ENCODE data around the gene SMYD2. TPM values are rescaled to one million over a fixed set of nuclear protein-coding genes. Genes with fewer than 3 reads are reported as not detected.

The SMYD2 gene
- total and polyA plus RNA-seq, 10 of the 15 experiments (the other 5 are each of a cell fraction or from before 2014, with no cell fraction given) = 8.3 to 55.7 (median 26.4) TPM

DNA sequence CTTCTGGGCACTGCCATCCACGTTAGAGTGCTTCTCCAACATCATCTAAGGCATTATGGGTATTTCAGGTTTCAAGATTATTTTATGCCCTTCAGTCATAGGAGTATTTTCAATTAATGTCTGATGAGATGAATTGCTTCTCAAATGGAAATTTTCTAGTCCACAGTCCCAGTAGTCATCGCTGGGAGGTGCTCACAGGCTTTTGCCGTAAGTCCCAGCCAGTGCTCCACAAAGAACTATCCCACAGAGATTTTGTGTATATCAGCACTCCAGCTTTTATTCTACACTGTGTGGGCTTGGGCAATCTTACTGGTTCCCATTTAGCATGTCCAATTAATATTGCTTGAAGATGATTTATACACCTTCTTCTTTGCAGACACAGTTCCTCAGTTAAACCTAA is 61.0 kb downstream of the SMYD2 start:
- ChIA-PET RAD21 (ENCODE audit: unreplicated experiment) (no interaction called here), POLR2A (no interaction called here), CTCF (interaction anchor here (1.5 to 17.7 kb wide), 5 partner anchors 10 to 285 kb away, joined by 3 to 597 read pairs (median 8); no protein-coding TSS in a partner anchor), SMC1A (ENCODE audit: uncharacterized antibody, unreplicated experiment) (interaction anchor here (1.1 to 1.3 kb wide), 2 partner anchors 243 to 244 kb away, joined by 3 read pairs; no protein-coding TSS in a partner anchor)
- no peak overlapping the region for H3K27ac ChIP-seq (ENCODE audit: control insufficient read depth, insufficient read depth)
- no TSS peak for BruUV-seq (replicated peaks)
- in situ Hi-C loops (cut with MboI) (no loop called here), intact Hi-C loops (cut with micrococcal nuclease; ENCODE audit: unreplicated experiment) (no loop called here)
- ATAC-seq (no peak), DNase-seq (ENCODE audit: low read depth, low spot score) (no peak), FAIRE-seq (no peak)
- H3K36me3 ChIP-seq (ENCODE audit: control insufficient read depth in 2 of 2, insufficient read depth in 2 of 2, low read length in 1 of 2) = no peaks in the 10 kb centered on the region
- no peak overlapping the region for H3K4me3 ChIP-seq
- WGBS (ENCODE audit: insufficient coverage, insufficient replicate concordance, low lambda C conversion rate, missing lambda C conversion rate) = 89% methylated on average over 3 of the region's 3 CpGs
- H4K20me1 ChIP-seq (ENCODE audit: control insufficient read depth, insufficient read depth) = no peaks in the 10 kb centered on the region
- no peaks in the 10 kb centered on the region for H3K79me2 ChIP-seq (ENCODE audit: control insufficient read depth, insufficient read depth, low read length)
- no peak overlapping the region for H3K9ac ChIP-seq (ENCODE audit: control insufficient read depth, insufficient read depth, low read length)
- no peaks in the 10 kb centered on the region for H3K27me3 ChIP-seq (replicated peaks in 1 of 2; ENCODE audit: control insufficient read depth in 2 of 2, insufficient read depth in 2 of 2, low read length in 1 of 2)
- no peak overlapping the region for H2AFZ ChIP-seq (ENCODE audit: control insufficient read depth, low read depth, low read length)
- H3K4me1 ChIP-seq (ENCODE audit: control insufficient read depth, insufficient read depth, low read length) = no peaks in the 10 kb centered on the region
- no peak overlapping the region for H3K4me2 ChIP-seq (ENCODE audit: control insufficient read depth, insufficient read depth)
- H3K9me3 ChIP-seq (replicated peaks; ENCODE audit: control insufficient read depth, insufficient read depth, low read length) = peaks cover 4% of the 10 kb centered on the region; the same call in 1 of the 3 replicates
- TF ChIP-seq SMAD1 (IDR thresholded peaks at IDR 0.05; ENCODE audit: low read depth, partially characterized antibody) (no peak), SREBF2 (IDR thresholded peaks at IDR 0.05; ENCODE audit: low read length) (no peak), SIN3A (IDR thresholded peaks at IDR 0.05; ENCODE audit: low read depth, low read length) (no peak), TCF12 (IDR thresholded peaks at IDR 0.05; ENCODE audit: low read depth, low read length) (no peak), ZNF622 (IDR thresholded peaks at IDR 0.05) (no peak), ZNF217 (IDR thresholded peaks at IDR 0.05) (no peak), HCFC1 (IDR thresholded peaks at IDR 0.05; ENCODE audit: low read length) (no peak), TCF7 (IDR thresholded peaks at IDR 0.05; ENCODE audit: borderline replicate concordance) (no peak), GATAD2B (conservative IDR thresholded peaks at IDR 0.05; ENCODE audit: low read depth) (no peak), POLR2AphosphoS2 (IDR thresholded peaks at IDR 0.05; ENCODE audit: low read depth, low read length) (no peak), STAT1 (conservative IDR thresholded peaks at IDR 0.05) (no peak), ZBED1 (IDR thresholded peaks at IDR 0.05; ENCODE audit: borderline replicate concordance) (no peak)
- TF ChIP-seq, protein P1, sequence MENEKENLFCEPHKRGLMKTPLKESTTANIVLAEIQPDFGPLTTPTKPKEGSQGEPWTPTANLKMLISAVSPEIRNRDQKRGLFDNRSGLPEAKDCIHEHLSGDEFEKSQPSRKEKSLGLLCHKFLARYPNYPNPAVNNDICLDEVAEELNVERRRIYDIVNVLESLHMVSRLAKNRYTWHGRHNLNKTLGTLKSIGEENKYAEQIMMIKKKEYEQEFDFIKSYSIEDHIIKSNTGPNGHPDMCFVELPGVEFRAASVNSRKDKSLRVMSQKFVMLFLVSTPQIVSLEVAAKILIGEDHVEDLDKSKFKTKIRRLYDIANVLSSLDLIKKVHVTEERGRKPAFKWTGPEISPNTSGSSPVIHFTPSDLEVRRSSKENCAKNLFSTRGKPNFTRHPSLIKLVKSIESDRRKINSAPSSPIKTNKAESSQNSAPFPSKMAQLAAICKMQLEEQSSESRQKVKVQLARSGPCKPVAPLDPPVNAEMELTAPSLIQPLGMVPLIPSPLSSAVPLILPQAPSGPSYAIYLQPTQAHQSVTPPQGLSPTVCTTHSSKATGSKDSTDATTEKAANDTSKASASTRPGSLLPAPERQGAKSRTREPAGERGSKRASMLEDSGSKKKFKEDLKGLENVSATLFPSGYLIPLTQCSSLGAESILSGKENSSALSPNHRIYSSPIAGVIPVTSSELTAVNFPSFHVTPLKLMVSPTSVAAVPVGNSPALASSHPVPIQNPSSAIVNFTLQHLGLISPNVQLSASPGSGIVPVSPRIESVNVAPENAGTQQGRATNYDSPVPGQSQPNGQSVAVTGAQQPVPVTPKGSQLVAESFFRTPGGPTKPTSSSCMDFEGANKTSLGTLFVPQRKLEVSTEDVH (IDR thresholded peaks at IDR 0.05; ENCODE audit: low read depth, partially characterized antibody) = no peak
- TF ChIP-seq, protein P2, sequence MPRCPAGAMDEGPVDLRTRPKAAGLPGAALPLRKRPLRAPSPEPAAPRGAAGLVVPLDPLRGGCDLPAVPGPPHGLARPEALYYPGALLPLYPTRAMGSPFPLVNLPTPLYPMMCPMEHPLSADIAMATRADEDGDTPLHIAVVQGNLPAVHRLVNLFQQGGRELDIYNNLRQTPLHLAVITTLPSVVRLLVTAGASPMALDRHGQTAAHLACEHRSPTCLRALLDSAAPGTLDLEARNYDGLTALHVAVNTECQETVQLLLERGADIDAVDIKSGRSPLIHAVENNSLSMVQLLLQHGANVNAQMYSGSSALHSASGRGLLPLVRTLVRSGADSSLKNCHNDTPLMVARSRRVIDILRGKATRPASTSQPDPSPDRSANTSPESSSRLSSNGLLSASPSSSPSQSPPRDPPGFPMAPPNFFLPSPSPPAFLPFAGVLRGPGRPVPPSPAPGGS (IDR thresholded peaks at IDR 0.05; ENCODE audit: borderline replicate concordance, insufficient read depth, low read depth, low read length, poor library complexity, severe bottlenecking) = no peak
- TF ChIP-seq, protein P3, sequence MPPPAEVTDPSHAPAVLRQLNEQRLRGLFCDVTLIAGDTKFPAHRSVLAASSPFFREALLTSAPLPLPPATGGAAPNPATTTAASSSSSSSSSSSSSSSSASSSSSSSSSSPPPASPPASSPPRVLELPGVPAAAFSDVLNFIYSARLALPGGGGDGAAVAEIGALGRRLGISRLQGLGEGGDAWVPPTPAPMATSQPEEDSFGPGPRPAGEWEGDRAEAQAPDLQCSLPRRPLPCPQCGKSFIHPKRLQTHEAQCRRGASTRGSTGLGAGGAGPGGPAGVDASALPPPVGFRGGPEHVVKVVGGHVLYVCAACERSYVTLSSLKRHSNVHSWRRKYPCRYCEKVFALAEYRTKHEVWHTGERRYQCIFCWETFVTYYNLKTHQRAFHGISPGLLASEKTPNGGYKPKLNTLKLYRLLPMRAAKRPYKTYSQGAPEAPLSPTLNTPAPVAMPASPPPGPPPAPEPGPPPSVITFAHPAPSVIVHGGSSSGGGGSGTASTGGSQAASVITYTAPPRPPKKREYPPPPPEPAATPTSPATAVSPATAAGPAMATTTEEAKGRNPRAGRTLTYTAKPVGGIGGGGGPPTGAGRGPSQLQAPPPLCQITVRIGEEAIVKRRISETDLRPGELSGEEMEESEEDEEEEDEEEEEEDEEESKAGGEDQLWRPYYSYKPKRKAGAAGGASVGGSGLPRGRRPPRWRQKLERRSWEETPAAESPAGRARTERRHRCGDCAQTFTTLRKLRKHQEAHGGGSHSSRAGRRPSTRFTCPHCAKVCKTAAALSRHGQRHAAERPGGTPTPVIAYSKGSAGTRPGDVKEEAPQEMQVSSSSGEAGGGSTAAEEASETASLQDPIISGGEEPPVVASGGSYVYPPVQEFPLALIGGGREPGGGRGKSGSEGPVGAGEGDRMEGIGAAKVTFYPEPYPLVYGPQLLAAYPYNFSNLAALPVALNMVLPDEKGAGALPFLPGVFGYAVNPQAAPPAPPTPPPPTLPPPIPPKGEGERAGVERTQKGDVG (CRISPR knock-in tag; IDR thresholded peaks at IDR 0.05) = no peak

All from GM12878 (cell line).